Right renal cortex interstitium (tissue), 3 donors: ENCODE data around the gene CORO7. TPM values are rescaled to one million over a fixed set of nuclear protein-coding genes. Genes with fewer than 3 reads are reported as not detected.

ENCODE experiments used
- DNase-seq, 3 donors: peaks; one replicate each; pipeline ENCODE4 v3.0.0-alpha.2; 2013; ENCODE audit warnings: low read depth in 3 of 3, low spot score in 2 of 3
- polyA plus RNA-seq, 3 donors: library from polyadenylated mRNA; unstranded; fragments of 120-200 nt; gene quantifications; one replicate each; pipeline ENCODE4 v1.2.1, GENCODE V29; 2013; ENCODE audit not compliant: insufficient read length in 3 of 3

CORO7 gene
- polyA plus RNA-seq, 3 donors: 14.3 to 17.2 (median 14.3) TPM

DNA sequence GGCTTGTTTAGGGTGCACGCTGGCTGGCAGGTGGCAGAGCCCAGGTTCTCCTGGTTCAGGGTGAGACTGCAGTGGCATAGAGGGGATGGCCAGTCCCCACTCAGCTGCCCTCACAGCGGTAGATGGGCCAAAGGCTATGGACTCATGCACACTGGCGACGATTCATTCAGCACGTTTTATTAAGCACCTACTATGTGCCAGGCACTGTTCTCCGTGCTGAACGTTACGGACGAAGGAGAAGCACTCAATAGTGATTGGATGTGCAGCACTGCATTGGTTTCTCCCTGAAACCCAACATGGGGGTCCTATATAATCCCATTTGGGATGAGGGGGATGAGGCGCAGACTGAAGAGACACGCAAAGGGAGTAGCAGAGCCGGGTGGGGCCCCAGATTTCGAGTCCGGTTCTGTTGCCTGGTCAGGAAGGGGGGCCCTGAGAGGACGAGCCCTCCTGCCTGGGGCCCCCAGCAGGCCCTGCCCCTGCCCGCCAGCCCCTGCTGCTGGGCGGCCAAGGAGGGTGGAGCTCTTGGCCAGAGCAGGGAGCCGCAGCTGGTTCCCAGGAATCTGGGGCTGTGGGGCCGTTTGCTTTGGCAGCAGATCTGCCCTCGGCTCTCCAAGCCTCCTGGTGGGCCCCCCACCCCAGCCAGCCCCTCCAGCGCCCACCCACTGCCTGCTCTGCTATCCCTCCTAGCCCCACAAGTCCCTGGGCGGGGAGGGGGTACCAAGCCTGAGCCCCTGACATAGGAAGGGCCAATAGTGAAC is 91.7 kb downstream of the CORO7 start:
- DNase-seq: no peak

DNA sequence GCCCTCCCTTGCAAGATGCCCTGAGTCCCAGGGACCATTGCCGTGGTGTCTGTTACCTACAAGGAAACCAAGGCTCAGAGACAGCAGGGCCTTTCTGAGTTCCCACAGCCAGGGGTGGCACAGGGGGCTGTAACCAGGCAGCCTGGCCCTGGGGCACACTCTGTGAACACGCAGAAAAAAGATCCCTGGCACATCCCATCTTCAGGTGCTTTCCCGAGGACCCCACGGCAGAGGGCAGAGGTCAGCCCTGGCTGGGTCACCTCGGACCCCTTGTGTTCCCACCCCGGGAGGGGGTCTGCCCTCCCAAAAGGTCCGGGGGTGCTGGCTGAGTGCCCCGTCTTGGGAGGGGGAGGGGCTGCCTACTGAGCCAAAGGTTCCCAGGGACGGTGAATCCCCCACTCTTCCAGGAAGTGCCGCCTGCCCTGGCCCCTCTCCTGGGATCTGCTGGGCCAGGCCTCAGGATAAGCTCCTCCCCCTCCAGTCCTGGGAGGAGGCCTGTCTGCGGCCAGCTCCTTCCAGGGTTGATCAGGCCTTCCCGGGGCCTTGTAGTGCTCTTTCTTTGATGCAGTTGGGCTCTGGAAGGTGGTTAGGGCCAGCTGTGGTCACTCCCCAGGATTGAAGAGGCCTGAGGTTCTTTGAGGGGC is 92.4 kb downstream of the CORO7 start:
- DNase-seq: no peak

DNA sequence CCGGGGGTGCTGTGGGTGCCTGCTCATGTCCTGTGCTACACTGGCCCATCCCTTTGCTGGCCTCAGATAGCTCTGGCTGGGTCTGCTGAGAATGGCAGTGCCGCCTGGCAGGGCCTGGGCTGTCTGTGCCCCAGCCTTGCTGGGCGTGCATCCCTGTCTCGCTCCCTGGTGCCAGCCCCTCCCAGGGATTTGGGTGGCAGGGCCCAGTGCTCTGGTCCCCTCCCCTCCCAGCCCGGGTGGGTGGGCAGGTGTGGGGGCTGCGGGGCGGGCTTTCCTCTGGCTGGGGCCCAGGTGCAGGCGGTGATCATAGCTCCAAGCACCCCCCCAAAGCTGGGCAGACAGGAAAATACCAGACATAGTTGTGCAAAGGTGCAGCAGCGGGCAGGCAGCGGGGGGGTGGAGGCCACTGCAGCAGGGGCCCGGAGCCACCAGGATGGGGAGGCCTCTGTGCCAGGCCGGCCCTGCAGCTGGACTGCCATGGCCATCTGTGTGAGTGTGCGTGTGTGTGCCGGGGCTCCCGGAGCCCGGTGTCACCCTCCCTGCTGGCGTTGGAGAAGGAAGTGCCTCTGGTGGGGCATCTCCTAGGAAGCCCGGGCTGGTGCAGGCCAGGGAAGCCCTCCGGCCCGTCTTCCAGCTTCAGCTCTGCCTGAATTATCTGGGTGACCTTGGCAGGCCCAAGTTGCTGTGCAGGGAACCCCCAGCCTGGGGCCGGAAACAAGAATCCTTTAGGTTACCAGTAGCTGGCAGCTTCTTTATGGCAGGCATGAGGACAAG is 93.1 kb downstream of the CORO7 start:
- no peak for DNase-seq

DNA sequence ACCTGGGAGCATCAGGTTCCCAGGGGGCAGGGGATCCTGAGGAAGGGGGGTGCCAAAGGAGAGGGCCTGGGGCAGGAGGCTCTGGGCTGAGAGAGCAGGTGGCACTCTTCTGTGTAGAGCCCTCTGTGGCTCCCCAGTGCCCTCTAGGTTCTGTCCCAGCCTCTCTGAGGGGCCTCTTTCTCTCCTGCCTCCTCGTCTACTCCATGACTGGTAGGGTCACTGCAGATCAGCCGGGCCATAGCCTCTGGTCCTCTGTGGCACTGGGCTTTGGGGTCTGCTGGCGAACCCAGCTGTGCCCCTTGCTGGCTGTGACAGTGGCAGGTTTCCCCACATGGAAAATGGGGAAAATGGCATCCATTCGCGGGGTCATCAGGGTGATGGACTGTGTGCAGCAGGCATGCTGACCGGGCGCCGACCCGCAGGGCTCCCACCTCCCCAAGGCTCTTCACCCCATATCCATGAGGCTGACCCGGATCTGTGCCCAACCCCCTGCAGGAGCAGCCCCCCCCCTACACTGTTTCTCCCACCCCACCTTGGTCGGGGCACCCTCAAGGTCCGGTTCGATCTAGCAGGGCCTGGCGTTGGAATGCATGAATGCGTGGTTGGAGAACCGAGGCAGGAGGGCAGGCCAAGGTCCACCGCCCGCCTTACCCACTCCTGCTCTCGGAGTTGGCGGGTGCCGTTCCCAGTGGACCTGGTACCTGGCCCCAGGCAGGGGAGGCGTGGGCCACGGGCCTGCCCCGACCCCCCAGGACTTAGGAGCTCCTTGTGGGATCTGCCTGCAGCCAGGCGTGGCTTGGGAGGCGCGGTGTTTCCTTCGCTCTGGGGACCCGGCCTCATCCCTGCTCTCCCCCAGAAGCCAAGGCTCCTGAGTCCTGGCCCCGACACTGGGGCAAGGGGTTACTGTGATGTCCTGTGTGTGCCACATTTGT is 94.0 kb downstream of the CORO7 start:
- DNase-seq: no peak

DNA sequence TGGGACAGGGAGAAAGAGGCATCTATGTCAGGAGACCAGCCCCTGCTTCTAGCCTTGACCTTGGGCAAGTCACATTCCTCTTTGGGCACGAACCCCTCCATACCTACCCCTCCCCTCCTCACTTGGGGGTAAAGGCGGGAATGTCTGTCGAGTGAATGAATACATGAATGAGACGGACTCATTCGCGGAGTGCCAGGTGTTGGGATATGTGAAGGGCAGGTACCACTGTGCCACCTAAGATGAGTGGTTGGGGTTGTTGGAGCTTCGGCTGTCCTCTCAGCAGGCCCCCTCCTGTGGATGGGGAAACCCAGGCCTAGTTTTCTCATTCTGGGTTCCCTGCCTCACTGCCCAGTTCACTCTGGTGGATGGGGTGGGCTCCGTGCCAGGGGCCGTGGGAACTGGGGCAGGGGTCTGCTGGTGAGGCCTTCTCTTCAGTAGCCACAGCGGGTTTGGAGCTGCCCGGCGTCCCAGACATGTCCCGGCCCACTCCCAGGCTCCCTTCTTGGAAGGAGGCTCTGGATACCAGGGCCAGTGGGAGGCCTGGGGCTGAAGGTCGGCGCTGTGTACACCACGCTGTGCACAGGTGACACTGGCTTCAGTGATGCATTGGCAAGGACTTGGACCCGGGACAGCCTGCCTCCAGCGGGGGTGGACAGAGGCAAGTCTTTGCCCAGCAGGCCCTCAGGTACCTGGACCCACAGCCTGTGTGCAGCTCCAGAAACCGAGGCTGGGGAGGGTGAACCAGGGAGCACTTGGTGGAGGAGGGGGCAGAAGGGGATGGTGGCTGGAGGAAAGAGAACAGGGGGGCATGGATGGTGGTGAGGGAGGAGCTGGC is 94.9 kb downstream of the CORO7 start:
- DNase-seq: no peak

DNA sequence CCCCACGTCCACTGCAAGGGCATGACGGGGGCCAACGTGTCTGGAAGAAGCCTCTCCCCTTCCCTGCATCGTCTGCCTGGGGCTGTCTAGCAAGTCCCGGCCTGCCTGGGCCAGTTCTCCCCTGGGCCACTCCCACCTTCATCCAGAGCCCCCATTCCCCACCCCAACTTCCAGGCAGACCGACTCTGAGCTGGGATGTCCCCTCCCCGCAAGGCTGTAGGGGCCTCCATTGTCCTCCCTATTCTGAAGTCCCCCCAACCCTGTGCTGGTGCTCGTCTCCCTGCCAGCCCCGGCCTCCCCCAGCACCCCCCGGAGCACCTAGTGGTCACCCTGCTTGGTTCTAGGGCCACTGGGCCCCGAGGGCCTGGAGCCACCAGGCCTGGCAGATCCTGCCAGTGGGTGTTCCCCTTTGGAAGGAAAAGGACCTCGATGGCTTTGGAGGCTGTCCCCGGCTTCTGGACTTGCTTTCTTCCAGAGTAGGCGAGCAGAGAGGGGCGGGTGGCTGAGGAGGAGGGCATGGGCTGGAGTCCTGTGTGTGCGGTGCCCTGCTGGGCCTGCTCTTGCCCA is 95.7 kb downstream of the CORO7 start:
- no peak for DNase-seq

DNA sequence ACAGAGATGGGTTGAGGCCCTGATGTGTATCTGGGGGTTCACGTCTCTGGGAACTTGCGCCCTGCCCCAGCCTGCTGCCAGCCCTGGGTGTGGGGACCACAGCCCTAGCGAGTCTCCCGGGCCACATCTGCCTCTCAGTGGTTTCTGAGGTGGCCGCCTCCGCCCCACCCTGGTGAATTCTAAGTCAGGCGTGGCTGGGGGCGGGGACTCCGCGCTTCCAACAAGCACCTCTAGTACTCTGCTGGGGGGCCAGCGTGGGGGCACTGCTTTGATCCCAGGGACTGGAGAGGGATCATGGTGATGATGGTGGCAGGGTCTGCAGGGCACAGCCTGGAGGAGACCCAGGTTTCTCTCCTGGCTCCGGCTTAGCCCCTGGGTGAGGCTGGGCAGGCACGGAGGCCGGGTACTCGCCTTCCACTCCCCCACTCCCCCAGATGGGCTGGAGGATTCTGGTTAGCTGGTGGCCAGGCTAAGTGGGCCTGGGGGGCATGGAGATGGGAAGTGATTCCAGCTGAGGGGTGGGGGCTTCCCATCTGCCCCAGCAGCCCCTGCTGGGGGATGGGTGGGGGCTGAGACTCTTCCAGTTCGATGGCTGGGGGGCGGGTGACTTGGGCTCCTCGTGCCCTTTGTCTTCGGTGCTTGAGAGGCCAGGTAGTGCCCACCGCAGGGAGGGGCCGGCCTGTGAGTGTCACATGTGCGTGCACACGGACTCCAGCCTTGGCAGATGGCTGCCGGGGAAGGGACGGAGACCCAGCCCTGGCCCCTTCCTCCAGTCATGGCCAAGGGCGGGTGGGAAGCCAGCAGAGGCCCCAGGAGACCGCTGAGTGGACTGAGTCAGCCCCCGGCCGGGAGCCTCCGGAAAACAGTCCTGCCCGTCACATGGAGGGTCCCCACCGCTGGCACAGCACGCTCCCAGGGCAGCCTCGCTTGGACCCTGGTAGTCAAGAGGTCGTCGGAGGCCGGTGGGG is 96.7 kb downstream of the CORO7 start:
- no peak for DNase-seq

DNA sequence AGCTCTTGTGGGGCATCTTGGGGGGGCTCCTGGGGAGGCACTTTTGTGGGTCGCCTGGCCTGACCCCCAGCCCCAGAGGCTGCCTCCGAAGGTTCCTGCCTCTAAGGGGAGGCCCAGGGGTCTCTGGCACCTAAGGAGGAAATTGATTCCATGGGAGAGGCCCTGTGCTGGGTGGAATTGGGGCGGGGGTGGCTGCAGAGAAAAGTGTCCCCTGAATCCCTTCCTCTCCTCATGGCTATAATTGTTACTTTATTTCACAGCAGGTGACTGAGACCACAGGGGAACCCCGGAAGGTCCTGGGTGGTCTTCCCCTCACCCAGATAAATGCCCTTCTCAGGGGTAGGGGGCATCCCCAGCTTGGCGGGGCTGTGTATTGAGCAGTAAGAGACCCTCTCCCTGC is 97.4 kb downstream of the CORO7 start:
- no peak for DNase-seq

DNA sequence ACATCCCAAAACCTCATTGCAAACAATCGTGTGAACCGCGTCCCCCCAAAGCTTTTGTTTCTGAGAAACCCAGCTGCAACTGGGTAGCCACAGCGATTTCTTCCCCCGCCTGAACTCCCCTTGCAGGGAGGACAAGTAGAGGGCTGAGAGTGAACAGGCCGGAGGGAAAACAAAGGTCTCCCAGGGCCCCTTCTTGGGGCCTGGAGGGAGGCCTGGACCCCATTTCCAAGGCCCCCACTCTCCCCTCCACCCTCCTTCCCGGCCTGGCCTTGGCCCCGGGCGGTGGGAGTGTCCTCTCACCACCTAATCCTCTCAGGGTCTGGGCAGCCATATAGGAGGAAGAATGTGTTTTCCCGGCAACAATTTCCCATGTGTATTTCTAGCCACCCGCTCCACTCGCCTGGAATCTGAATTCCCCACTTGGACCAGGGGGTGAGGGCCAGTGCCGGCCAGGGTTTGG is 97.9 kb downstream of the CORO7 start:
- DNase-seq: no peak

DNA sequence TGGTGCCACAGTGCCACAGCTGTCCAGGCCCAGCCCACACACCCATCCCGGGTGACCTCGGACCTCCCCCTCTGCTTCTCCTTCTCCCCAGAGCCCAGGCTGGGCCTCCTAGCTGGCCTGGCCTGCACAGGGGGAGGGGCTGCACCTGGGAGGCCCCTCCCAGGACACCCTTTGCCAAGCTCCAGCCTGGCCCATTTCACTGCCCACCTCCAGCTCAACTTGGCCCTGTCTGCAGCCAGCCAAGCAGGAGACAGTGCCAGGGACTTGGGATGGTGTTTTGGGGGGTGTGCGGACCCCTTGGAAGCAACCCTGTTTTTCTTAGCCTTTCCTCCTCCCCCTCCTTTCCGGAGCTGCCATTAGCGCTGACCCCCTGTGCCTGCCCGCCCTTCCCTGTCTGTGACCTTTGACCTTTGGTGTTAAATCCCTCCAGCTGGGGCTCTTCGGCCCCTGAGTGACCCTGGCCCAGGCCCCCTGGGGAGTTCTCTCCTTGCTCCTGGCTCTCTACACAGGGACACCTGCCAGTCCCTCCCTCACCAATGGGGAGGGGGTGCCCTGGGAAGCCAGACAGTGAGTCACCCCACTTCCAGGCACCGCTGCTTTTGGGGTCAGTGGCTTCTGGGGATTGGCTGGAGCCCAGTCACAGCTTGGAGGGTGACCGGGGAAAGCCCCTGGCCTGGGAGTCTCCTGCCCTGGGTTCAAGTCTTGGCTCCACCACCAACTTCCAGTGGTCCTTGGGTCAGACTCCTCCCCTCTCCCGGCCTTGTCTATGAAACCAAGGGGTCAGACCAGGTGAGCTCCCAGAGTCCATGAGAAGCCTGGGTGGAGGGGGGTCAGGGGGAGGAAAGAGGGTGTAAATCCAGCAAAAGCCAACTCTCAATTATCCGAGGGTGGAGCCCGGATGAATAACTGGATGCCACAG is 98.6 kb downstream of the CORO7 start:
- no peak for DNase-seq

DNA sequence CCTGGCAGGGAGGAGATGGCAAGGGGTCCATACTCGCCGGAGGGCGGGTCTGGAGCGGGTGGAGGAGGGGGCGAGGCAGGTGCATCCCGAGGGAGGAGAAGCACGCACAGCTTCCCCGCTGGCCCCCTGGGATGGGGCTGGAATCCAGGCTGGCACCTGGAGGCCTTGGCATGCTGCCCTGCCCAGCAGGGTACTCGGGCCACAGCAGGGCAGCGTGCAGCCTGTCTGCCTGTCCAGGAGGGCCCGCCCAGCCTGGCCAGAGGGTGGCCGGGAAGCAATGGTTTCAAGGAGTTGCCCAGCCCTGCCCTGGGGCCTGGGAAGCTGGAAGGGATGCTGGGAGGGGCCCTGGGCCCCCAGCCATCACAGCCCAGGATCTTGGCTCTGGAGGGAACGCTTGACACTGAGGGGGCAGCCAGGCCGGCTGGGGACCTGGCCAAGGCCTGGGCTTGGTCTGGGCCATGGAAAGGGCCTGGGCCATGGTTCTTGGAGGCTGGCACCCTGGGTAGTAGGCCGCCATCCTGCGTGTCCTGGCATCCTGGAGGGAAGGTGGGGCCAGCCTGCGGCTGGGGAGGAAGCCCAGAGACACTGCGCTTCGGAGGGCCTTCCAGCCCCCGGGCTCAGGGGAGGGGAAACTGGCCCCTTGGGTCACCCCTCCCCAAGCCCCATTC is 99.4 kb downstream of the CORO7 start:
- no peak for DNase-seq

DNA sequence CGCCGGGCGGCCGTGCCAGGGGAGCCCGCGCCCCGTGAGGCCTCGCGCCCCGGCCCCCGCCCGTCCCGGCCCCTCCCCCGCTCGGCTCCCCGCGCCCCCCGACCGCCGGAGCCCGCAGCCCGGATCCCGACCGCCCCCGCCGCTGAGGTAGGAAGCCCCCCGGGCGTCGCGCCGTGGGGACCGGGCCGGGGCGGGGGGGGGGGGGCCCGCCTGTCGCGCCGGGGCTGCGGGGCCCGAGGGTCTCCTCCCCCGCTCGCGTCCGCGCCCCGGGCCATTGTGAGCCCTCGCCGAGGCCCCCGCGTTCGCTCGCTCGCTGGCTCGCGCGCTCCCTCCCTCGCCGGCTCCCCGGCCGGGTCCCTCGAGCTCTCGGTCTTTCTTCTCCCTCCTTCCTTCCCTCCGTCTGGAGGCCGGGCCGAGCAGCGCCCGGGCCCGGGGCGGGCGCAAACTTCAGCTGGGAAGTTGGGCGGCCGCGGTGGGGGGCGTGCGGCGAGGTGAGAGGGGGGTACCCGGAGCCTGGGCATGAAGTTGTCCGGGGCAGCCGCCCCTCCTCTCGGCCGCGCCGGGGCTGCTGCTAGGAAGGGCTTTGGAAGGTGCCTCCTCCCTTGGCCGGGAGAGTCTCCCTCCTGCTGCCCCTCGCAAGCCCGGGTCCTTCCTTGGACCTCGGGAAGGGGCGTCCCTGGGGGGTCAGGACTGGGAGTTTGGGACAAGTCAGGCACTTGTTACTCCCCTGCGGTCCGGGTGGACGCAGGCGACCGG is 100.1 kb downstream of the CORO7 start:
- no peak for DNase-seq

DNA sequence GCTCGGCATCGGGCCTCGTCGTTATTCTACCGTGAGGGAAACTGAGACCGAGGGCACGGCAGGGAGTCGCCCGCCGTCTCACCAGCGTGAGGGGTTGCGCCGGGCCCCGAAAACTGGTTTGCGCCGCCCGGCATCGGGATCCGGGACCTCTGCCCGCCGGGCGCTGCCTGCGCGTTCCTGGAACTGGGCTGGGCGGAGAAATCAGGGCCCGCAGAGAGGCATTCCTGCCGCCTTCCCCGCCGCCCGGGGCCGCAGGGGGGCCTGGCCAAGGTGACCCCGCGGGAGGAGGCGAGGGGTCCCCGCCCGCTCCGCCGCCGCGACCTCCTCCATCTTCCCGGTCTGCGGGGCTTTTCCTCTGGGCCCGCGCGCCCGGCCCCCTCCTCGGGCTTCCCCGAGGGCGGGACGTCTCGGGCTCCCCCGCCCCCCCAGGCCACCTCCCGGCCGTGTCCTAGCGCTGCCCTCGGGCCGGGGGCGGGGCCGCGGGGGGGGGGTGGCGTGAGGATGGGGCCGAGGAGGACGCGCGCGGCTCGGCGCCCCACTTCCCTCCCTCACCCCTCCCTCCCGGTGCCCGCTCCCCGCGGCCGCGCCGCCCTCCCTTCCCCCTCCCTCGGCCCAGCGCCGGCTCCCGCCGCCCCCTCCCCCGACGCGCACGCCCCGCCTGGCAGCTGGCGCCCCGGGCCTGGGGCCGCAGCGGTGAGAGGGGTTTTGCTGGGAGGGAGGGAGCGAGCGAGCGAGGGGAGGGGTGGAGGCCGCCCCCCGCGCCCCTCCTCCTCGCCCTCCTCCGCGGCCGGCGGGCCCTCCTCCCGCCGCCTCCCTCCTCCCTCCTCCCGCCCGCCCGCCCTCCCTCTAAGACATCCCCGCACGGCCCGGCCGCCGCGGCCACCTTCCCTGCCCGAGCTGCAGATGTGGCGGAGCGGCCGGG is 100.9 kb downstream of the CORO7 start, which contains the start of gene GLIS2:
Gene GLIS2, plus strand, starts transcription at position 882 of the 922 bp plus-strand sequence. CDS start 16,214 bp downstream, outside the sequence.
- no peak for DNase-seq

DNA sequence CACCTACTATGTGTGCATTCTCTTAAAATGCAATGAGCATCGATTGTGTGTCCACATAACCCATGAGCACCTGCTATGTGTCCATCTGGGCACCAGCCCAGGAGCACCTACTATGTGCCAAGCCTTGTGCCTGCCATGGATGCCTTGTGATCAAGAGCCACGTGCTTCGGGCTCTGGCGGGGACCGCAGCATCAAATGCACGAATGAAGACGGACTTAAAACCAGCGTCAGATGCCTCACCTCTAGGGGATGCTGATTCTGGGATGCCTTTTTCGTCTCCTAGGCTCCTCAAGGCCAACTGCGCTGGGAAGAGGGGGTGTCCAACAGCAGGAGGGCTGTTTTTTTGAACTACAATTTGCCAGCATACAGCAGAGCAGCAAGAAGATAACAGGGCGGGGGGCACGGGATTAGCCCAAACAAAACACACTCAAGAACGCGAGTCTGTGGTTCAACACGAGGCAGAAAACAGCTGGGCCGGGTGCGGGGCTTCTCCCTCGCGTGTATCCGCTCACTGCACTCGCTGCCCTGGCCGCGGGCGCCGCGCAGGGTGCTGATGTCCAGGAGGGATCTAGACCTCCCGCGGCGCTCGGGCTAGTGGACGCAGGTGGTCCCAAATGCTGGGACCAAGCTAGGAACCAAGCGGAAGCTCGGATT is 101.7 kb downstream of the CORO7 start:
- no peak for DNase-seq
